A673 (cell line): Measurements from ENCODE around the gene CEP41. TPM values are rescaled to one million over a fixed set of nuclear protein-coding genes. Genes with fewer than 3 reads are reported as not detected.

Experiments
- BruUV-seq: library from RNA; stranded (reverse); fragments of 400-500 nt; replicated peaks from 2 replicates; lab custom pipeline; 2021; lab: Mats Ljungman, UMichigan
- CTCF ChIA-PET: fragments of 300-600 bp; sonication (Branson Sonifier 250); formaldehyde crosslinking; loops from one replicate; lab custom pipeline; 2022; ENCODE audit warnings: antibody characterized with exemption; lab: Charles Lee
- POLR2A ChIA-PET: fragments of 300-600 bp; sonication (Branson Sonifier 250); formaldehyde crosslinking; loops from one replicate; lab custom pipeline; 2022; ENCODE audit warnings: antibody characterized with exemption; ENCODE audit not compliant: low non-redundant PET; lab: Charles Lee
- DNase-seq: peaks from one replicate; pipeline ENCODE4 v3.0.0-alpha.2; 2015; ENCODE audit warnings: low spot score
- H3K27ac ChIP-seq: fragments of 200-600 bp; sonication (generic); 2 replicates; pipeline ENCODE4 v1.5.1; 2016; ENCODE audit warnings: mixed run types, low read depth, mild to moderate bottlenecking, mixed read lengths, antibody characterized with exemption, low read length; ENCODE audit not compliant: poor library complexity, severe bottlenecking
- H3K27me3 ChIP-seq: fragments of 200-600 bp; sonication (generic); replicated peaks from 2 replicates; pipeline ENCODE4 v1.6.1; 2017; ENCODE audit warnings: mixed run types, low read depth, mild to moderate bottlenecking, mixed read lengths, antibody characterized with exemption, low read length; ENCODE audit not compliant: insufficient read depth, poor library complexity
- H3K36me3 ChIP-seq: fragments of 200-600 bp; sonication (generic); 2 replicates; pipeline ENCODE4 v1.6.1; 2016; ENCODE audit warnings: mixed run types, mild to moderate bottlenecking, mixed read lengths, antibody characterized with exemption, low read length; ENCODE audit not compliant: insufficient read depth, poor library complexity, severe bottlenecking
- H3K4me1 ChIP-seq: fragments of 200-600 bp; sonication (generic); 2 replicates; pipeline ENCODE4 v1.6.1; 2017; ENCODE audit warnings: mixed run types, mild to moderate bottlenecking, mixed read lengths, antibody characterized with exemption, low read length; ENCODE audit not compliant: insufficient read depth, poor library complexity, severe bottlenecking
- H3K4me3 ChIP-seq: fragments of 200-600 bp; sonication (generic); 2 replicates; pipeline ENCODE4 v1.5.1; 2016; ENCODE audit warnings: low read depth, mixed run types, mild to moderate bottlenecking, mixed read lengths, low read length; ENCODE audit not compliant: poor library complexity, severe bottlenecking
- H3K9me3 ChIP-seq: fragments of 200-600 bp; sonication (generic); 2 replicates; pipeline ENCODE4 v1.6.1; 2016; ENCODE audit warnings: mixed run types, low read depth, mild to moderate bottlenecking, mixed read lengths, antibody characterized with exemption, low read length; ENCODE audit not compliant: poor library complexity, severe bottlenecking
- CTCF ChIP-seq: fragments of 300-800, 200-600 bp; sonication (generic); conservative IDR thresholded peaks from 2 replicates; pipeline ENCODE4 v1.5.1; 2017; ENCODE audit warnings: low read depth, mild to moderate bottlenecking, antibody characterized with exemption, low read length, moderate library complexity, mixed read lengths
- EZH2 ChIP-seq: fragments of 200-600 bp; sonication (generic); IDR thresholded peaks from 2 replicates; pipeline ENCODE4 v1.6.1; 2017; ENCODE audit warnings: borderline replicate concordance, low read depth, mild to moderate bottlenecking, mixed read lengths, antibody characterized with exemption, low read length; ENCODE audit not compliant: poor library complexity, severe bottlenecking
- intact Hi-C: fragments of 100-400 bp; cut with micrococcal nuclease; formaldehyde crosslinking; loops from one replicate; pipeline ENCODE4 v1.10.0; 2022; ENCODE audit not compliant: unreplicated experiment
- total RNA-seq: library from RNA; stranded (reverse); gene quantifications from 2 replicates; pipeline ENCODE4 v1.2.3, GENCODE V29; 2021

CEP41 gene
- total RNA-seq, 1 experiment from 2014 or later = 25.7 TPM

GRCh38 chr7:130415006-130415405 is 25.8 kb downstream of the CEP41 start:
- no TSS peak for BruUV-seq
- Histone ChIP-seq H3K36me3 (no peaks in the 10 kb centered on the region), H3K27ac (no peak overlapping the region), H3K4me1 (no peaks in the 10 kb centered on the region), H3K9me3 (no peaks in the 10 kb centered on the region), H3K4me3 (no peak overlapping the region), H3K27me3 (no peaks in the 10 kb centered on the region)
- ChIA-PET POLR2A (no interaction called here), CTCF (no interaction called here)
- no peak for DNase-seq
- TF ChIP-seq CTCF (no peak), EZH2 (no peak)
- intact Hi-C loops = no loop called here

GRCh38 chr7:130413201-130413600 is 27.6 kb downstream of the CEP41 start:
- no TSS peak for BruUV-seq
- Histone ChIP-seq H3K9me3 (no peaks in the 10 kb centered on the region), H3K27me3 (no peaks in the 10 kb centered on the region), H3K4me3 (no peak overlapping the region), H3K27ac (no peak overlapping the region), H3K4me1 (no peaks in the 10 kb centered on the region), H3K36me3 (no peaks in the 10 kb centered on the region)
- intact Hi-C loops = no loop called here
- ChIA-PET CTCF (no interaction called here), POLR2A (no interaction called here)
- DNase-seq = no peak
- TF ChIP-seq CTCF (no peak), EZH2 (no peak)

- BruUV-seq = no TSS peak
- Histone ChIP-seq H3K27me3 (no peaks in the 10 kb centered on the region), H3K27ac (no peak overlapping the region), H3K36me3 (no peaks in the 10 kb centered on the region), H3K4me1 (no peaks in the 10 kb centered on the region), H3K9me3 (no peaks in the 10 kb centered on the region), H3K4me3 (no peak overlapping the region)
- DNase-seq = no peak
- ChIA-PET POLR2A (no interaction called here), CTCF (no interaction called here)
- TF ChIP-seq EZH2 (no peak), CTCF (no peak)
- intact Hi-C loops = no loop called here
These were observed 29.8 kb downstream of the CEP41 start for GRCh38 chr7:130410868-130411541.
